ENCODE measurements around the gene APBA3.

APBA3 gene

DNA sequence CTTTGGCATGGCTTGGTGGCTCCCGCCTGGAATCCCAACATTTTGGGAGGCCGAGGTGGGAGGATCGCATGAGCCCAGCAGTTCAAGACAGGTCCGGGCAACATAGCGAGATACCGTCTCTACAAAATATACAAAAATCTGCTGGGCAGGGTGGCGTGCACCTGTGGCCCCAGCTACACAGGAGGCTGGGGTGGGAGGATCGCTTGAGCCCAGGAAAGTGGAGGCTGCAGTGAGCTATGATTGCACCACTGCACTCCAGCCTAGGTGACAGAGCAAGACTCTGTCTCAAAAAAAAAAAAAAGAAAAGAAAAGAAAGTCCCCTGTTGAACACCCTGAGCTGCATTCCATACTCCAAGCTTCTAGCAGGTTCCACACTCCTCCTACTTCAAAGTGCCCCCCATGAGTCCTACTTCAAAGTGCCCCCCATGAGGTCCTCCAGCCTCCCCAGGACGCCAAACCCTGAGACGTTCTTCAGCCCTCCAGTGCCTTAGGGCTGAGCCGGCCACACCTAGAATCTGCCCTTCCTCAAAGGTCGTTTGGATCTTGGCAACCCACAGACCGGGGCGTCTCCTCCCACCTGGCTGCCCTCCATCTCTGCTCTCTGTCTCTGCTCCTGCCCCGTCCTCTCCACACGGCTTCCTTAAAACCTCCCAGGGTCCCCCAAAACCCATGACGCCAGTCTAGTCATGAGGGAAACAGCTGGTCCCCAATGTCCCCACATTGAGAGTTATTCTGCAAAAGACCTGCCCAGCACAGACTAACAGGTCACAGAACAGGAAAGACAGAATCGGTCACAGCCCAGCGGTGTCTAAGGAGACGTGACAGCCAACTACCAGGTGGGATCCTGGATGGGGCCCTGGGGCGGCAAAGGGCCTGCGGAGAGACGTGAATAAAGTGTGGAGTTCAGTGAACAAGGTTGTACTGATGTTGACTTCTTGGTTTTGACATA is 48.6 kb downstream of the APBA3 start:
- DNase-seq = no peak

DNA sequence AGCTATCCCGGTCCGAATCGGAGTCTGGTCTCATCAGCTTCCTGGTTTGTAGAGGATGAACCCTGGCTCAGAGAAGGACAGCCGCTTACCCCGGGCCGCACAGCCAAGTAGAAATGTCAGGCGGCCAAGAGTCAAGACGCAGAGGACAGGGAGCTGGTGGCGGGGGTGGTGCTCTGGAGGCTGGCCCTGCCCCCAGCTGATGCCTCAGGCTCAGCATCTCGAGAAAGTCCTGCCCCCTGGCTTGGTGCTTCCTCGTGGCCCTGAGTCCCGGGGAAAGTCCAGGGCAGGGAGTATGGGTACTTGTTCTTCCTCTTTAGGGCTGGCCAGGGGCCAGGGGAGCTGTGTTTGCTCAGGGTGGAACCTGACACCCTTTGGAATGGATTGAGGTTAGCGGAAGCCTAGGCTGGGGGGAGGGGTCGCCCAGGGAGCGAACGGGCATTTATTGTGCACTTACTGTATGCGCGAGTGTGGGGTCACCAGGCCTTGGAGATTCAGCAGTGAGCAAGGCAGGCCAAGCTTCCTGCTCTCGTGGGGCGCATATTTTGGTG is 51.2 kb downstream of the APBA3 start:
- DNase-seq = peak; percentile 18

DNA sequence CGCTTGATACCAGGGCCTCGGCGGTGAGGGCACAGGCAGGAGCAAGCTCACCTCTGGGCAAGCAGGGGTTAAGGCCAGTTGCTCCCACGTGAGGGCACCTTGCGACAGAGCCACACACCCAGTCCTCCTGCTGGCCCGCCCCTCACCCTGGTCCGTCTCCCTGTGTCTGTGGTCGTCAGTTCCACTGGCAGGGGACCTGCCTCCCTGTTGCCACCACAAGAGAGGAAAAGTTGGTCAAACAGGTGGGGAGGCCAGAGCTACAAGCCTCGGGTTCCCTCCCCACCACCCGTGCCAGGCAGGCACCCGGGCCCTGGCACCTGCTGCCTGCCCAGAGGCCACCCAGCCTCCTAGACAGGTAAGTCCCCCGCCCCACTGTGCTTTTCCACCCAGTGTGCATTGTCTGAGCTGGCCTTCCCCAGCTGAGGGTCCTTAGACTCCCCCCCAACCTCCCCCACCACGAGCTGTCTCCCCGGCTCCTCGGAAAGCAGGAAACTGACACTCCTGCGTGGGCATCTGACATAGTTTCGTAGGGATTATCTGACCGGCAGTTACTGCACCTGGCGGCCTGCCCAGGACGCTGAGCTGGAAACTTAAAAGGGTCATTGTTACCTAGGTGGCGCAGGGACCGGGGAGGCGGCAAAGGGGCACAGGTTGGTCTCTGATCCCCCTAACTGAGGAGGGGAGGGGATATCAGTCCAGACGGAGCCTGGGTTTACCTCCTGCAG is 53.1 kb downstream of the APBA3 start, which contains the start of gene TJP3:
TJP3 (plus strand) TSS at position 178 of the 725 bp plus-strand sequence. CDS start 20,049 bp downstream, outside the sequence.
- no peak for DNase-seq

DNA sequence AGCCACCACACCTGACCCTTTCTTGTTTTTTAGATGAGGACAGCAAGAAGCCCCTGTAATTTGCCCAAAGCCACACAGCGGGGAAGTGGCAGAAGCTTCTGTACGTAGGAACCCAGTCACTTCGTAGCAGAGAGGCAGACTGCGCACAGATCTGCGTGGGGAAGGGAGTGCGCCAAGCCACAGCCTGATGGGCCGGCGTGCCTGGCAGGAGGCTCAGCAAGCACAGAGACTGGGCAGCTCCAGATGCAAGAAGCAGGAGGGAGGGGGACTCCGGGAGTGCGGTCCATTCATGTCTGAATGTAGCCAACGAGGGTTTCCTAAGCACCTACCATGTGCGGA is 53.7 kb downstream of the APBA3 start:
- DNase-seq = no peak

DNA sequence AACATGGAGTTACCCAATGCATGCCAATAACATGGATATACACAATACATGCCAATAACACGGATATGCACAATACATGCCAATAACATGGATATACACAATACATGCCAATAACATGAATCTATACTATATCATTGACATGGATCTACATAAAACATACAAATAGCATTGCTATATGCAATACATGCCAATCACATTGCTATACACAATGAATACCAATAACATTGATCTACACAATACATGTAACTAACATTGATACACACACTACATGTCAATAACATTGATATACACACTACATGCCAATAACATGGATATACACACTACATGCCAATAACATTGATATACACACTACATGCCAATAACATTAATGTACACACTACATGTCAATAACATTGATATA is 60.3 kb downstream of the APBA3 start:
- no peak for DNase-seq
